ENCODE results near the gene PLAC9.
A peak's percentile ranks its signal among the peaks of the same experiment; 100 is the strongest.

The PLAC9 gene

DNA sequence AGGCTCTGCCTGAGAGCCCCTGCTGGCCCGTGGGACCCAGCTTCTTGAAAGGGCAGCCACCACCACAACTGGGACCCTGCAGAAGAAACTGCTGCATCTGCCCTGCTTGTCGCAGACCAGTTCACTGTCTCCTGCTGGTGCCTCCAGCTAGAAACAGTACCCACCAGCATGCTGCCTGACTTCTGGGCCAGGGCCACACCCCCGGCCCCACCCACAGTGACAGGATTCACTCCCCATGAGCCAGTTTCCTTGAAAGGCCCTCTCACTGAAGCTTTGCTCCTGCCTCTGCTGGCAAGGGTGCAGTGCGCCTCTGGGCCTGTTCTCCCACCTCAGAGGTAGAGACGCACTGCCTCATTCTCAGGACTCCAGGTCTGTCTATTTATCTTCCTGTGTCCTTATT is 40.4 kb downstream of the PLAC9 start:
- TF ChIP-seq, protein P1, sequence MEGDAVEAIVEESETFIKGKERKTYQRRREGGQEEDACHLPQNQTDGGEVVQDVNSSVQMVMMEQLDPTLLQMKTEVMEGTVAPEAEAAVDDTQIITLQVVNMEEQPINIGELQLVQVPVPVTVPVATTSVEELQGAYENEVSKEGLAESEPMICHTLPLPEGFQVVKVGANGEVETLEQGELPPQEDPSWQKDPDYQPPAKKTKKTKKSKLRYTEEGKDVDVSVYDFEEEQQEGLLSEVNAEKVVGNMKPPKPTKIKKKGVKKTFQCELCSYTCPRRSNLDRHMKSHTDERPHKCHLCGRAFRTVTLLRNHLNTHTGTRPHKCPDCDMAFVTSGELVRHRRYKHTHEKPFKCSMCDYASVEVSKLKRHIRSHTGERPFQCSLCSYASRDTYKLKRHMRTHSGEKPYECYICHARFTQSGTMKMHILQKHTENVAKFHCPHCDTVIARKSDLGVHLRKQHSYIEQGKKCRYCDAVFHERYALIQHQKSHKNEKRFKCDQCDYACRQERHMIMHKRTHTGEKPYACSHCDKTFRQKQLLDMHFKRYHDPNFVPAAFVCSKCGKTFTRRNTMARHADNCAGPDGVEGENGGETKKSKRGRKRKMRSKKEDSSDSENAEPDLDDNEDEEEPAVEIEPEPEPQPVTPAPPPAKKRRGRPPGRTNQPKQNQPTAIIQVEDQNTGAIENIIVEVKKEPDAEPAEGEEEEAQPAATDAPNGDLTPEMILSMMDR (IDR thresholded peaks at IDR 0.05) = no peak
- H3K36me3 ChIP-seq = peaks cover 67% of the 10 kb centered on the region
- no peak overlapping the region for H3K4me3 ChIP-seq (ENCODE audit: low read depth in 1 of 2, low read length in 1 of 2)
- peaks cover 39 to 53% of the 10 kb centered on the region in 2 experiments for H3K4me1 ChIP-seq (ENCODE audit: control insufficient read depth in 1 of 2, insufficient read depth in 1 of 2, low read depth in 1 of 2, low read length in 1 of 2)
- H3K27me3 ChIP-seq = no peaks in the 10 kb centered on the region
- no peaks in the 10 kb centered on the region for H3K9me3 ChIP-seq
- peak overlapping the region; percentile 53 for H3K27ac ChIP-seq

DNA sequence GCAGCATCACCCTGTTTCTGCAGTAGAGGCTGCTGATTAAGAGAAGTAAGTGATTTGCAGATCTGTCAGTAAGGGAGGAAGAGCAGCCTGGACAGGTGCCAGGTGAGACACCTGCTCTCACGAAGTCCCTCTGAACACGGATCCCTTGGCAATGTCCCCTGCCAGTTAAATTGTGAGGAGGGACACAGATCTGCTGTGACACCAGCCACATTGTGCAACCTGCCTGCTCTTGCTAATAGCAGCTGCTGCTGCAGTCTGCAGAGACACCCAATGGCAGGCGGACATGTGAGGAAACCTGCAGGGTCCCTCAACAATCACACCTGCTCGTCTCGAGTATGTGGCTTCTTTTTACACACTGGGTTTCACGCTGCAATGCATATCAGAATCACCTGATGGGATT is 40.9 kb downstream of the PLAC9 start:
- TF ChIP-seq, protein P1 (IDR thresholded peaks at IDR 0.05) = no peak
- H3K4me3 ChIP-seq (ENCODE audit: low read depth in 1 of 2, low read length in 1 of 2) = no peak overlapping the region

DNA sequence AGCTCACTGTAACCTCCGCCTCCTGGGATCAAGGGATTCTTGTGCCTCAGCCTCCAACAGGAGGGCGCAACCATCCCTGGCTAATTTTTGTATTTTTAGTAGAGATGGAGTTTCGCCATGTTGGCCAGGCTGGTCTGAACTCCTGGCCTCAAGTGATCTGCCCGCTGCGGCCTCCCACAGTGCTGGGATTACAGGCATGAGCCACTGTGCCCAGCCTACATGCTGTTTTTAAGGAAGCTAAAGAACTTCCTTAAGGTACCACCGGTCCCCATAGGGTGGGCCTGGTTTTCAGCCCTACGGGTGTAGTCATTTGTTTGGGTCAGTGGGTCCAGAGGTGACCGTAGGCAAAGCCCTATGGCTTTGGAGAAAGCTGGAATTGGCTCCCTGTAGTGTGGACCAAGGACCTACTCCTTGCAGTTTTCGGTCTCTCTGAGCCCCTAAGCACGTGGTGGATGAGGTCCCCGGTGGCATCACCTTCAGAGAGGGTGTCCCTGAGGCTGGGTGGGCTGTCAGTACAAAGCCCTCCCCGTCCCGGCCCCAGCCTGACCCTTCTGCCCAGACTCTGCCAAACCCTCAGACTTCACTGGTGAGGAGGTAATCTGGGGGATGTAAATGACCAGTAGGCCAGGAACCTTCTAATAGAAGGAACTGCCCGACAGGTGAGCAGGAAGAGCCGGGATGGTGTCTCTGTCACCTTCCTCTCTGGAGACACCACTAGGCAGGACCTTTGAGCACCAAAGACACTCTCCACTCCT is 42.3 kb downstream of the PLAC9 start:
- Histone ChIP-seq H3K27ac (peak overlapping the region; percentile 26), H3K9me3 (no peaks in the 10 kb centered on the region), H3K4me1 (ENCODE audit: control insufficient read depth in 1 of 2, insufficient read depth in 1 of 2, low read depth in 1 of 2, low read length in 1 of 2) (peaks cover 33 to 58% of the 10 kb centered on the region in 2 experiments), H3K36me3 (peaks cover 59% of the 10 kb centered on the region), H3K27me3 (no peaks in the 10 kb centered on the region), H3K4me3 (ENCODE audit: low read depth in 1 of 2, low read length in 1 of 2) (no peak overlapping the region)
- TF ChIP-seq, protein P1 (IDR thresholded peaks at IDR 0.05) = no peak

More for the DNA sequence above, 40.9 kb downstream of the PLAC9 start:
- H3K9me3 ChIP-seq = no peaks in the 10 kb centered on the region
- peaks cover 62% of the 10 kb centered on the region for H3K36me3 ChIP-seq
- no peaks in the 10 kb centered on the region for H3K27me3 ChIP-seq
- H3K4me1 ChIP-seq (ENCODE audit: control insufficient read depth in 1 of 2, insufficient read depth in 1 of 2, low read depth in 1 of 2, low read length in 1 of 2) = peaks cover 39 to 59% of the 10 kb centered on the region in 2 experiments
- H3K27ac ChIP-seq = peak overlapping the region; percentile 53

DNA sequence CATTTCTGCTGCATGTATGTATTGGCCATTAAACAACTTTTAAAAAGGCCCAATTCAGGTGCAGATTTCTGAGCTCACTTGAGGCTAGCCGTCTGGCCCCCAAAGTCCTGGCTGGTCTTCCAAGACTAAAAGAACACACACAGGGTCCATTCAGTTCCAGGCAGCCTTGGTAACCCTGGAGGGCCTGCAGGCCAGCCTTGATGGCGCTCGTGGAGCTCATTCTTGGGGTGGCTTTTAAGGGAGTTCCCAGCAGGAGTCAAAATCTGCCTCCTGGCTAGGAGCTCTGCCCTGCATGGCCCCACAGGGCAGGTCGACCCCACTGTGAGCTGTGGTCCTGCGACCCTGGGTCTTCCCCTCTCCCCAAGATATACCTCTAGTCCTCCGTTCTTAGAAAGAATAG is 44.0 kb downstream of the PLAC9 start:
- no peaks in the 10 kb centered on the region for H3K27me3 ChIP-seq
- no peaks in the 10 kb centered on the region for H3K9me3 ChIP-seq
- peaks cover 56% of the 10 kb centered on the region for H3K36me3 ChIP-seq
- H3K27ac ChIP-seq = peak overlapping the region; percentile 61
- H3K4me3 ChIP-seq (ENCODE audit: low read depth in 1 of 2, low read length in 1 of 2) = no peak overlapping the region
- H3K4me1 ChIP-seq (ENCODE audit: control insufficient read depth in 1 of 2, insufficient read depth in 1 of 2, low read depth in 1 of 2, low read length in 1 of 2) = peaks cover 22 to 47% of the 10 kb centered on the region in 2 experiments
- TF ChIP-seq, protein P1 (IDR thresholded peaks at IDR 0.05) = no peak

DNA sequence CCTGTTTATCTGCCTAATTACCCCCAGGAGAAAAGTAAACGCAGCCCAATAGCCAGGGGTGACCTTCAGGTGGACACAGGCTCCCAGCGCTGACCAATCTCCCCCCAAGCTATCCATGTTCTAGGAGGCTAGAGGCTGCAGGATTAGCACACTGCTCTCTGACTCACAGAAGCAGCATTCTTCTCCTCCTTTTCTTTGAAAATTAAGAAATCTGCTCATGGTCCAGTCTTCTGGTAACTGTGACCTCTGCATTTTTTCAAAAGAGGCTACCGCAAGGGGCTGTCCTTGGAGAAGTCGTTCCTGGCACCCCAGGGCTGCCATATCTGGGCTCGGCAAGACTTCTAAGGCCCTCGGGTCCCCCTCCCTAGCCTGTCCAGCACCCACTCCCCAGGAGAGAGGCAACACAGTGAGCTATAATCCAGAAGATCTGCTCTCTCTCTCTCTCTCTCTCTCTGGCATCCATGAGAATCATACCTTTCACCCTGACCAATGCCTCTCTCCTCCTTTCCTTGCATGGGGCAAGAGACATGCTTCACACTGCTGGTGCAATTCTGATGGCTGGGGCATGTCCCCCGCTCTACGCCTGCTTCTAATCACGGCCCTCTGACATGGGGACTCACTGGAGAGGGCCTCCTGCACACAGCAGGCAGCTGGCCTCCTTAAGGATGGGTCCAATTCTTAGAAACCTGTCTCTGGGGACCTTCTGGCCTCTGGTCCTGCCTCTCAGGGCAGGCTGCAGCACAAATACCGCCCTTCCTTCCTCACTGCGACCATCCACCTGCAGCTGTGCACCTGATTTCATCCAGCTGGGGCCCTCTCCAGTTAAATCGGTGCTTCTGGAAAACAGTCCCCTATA is 45.5 kb downstream of the PLAC9 start:
- Histone ChIP-seq H3K36me3 (peaks cover 41% of the 10 kb centered on the region), H3K4me3 (ENCODE audit: low read depth in 1 of 2, low read length in 1 of 2) (no peak overlapping the region), H3K4me1 (ENCODE audit: control insufficient read depth in 1 of 2, insufficient read depth in 1 of 2, low read depth in 1 of 2, low read length in 1 of 2) (peaks cover 27 to 51% of the 10 kb centered on the region in 2 experiments), H3K27me3 (no peaks in the 10 kb centered on the region), H3K27ac (peak overlapping the region; percentile 61), H3K9me3 (no peaks in the 10 kb centered on the region)
- TF ChIP-seq, protein P1 (IDR thresholded peaks at IDR 0.05) = no peak

Data from neutrophil (primary cell).